Measurements from ENCODE around the gene CLMN. TPM values are rescaled to one million over a fixed set of nuclear protein-coding genes. Genes with fewer than 3 reads are reported as not detected.
"Not testable (repeated sequence)": the region's sequence is repeated elsewhere in the genome, so short reads cannot be mapped to it uniquely, and the experiment has no call there.

CLMN gene
- total RNA-seq, 1 donor from 2014 or later = 26.8 TPM

GRCh38 chr14:95204705-95205104, 115.0 kb downstream of the CLMN start:
- H3K36me3 ChIP-seq = peaks cover 7% of the 10 kb centered on the region
- H3K4me3 ChIP-seq = no peak overlapping the region
- DNase-seq (no peak), ATAC-seq (no peak)
- TF ChIP-seq, protein P1, sequence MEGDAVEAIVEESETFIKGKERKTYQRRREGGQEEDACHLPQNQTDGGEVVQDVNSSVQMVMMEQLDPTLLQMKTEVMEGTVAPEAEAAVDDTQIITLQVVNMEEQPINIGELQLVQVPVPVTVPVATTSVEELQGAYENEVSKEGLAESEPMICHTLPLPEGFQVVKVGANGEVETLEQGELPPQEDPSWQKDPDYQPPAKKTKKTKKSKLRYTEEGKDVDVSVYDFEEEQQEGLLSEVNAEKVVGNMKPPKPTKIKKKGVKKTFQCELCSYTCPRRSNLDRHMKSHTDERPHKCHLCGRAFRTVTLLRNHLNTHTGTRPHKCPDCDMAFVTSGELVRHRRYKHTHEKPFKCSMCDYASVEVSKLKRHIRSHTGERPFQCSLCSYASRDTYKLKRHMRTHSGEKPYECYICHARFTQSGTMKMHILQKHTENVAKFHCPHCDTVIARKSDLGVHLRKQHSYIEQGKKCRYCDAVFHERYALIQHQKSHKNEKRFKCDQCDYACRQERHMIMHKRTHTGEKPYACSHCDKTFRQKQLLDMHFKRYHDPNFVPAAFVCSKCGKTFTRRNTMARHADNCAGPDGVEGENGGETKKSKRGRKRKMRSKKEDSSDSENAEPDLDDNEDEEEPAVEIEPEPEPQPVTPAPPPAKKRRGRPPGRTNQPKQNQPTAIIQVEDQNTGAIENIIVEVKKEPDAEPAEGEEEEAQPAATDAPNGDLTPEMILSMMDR (IDR thresholded peaks at IDR 0.05) = no peak
- intact Hi-C loops (cut with DNase I) = no loop called here
- no peaks in the 10 kb centered on the region for H3K4me1 ChIP-seq
- no peak overlapping the region for H3K27ac ChIP-seq
- no peaks in the 10 kb centered on the region for H3K27me3 ChIP-seq (ENCODE audit: low read depth)
- H3K9me3 ChIP-seq = peaks cover 5% of the 10 kb centered on the region

DNA sequence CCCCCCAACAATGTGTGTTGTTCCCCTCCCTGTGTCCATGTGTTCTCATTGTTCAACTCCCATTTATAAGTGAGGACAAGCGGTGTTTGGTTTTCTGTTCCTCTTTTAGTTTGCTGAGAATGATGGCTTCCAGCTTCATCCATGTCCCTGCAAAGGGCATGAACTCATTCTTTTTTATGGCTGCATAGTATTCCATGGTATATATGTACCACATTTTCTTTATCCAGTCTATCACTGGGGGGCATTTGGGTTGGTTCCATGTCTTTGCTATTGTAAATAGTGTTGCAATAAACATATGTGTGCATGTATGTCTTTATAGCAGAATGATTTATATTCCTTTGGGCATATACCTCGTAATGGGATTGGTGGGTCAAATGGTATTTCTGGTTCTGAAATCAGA, 118.0 kb downstream of the CLMN start:
- H3K27me3 ChIP-seq (ENCODE audit: low read depth); H3K9me3 ChIP-seq; DNase-seq; H3K36me3 ChIP-seq; intact Hi-C loops (cut with DNase I); H3K27ac ChIP-seq; ATAC-seq; H3K4me3 ChIP-seq; H3K4me1 ChIP-seq: not testable (repeated sequence)

GRCh38 chr14:95200404-95200803, 119.3 kb downstream of the CLMN start:
- Histone ChIP-seq H3K36me3 (no peaks in the 10 kb centered on the region), H3K27me3 (ENCODE audit: low read depth) (no peaks in the 10 kb centered on the region), H3K4me3 (no peak overlapping the region), H3K4me1 (no peaks in the 10 kb centered on the region), H3K9me3 (peaks cover 4% of the 10 kb centered on the region), H3K27ac (no peak overlapping the region)
- ATAC-seq (peak; percentile 92 to 94), DNase-seq (peak; percentile 84)
- TF ChIP-seq, protein P1 (IDR thresholded peaks at IDR 0.05) = no peak
- intact Hi-C loops (cut with DNase I) = no loop called here

DNA sequence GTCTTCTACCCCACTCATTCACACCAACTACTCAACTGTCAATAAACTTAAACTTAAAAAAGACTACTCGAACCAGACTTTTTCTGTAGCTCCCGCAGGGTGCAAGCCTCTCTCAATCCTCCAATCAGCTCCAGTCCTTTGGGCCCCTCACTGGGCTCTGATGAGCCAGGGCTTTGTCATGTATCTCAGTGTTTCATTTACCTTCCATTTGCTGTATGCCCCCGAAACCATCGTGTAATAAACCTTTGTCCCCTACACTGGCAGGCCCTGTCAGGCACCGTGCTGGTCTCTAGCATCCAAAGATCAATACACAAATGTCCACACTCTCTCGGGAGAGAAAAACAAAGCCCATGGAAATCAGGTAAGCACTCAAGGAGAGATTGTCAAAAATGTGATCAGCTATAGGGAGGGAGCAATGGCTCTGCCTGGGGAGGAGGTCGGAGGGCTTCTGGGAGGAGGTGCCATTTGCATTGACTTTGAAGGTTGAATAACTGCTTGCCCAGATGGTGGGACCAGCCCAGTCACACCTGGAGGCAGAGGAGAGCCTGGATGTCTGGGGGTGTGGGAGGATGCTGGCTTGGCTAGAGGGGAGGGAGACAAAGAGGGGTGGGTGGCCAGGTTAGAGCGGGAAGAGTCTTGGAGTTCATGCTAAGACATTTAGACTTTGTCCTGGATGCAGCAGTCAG, 120.3 kb downstream of the CLMN start:
- no peaks in the 10 kb centered on the region for H3K27me3 ChIP-seq (ENCODE audit: low read depth)
- intact Hi-C loops (cut with DNase I) = no loop called here
- no peaks in the 10 kb centered on the region for H3K9me3 ChIP-seq
- H3K4me1 ChIP-seq = no peaks in the 10 kb centered on the region
- no peak for ATAC-seq
- TF ChIP-seq, protein P1 (IDR thresholded peaks at IDR 0.05) = no peak
- no peak overlapping the region for H3K4me3 ChIP-seq
- no peaks in the 10 kb centered on the region for H3K36me3 ChIP-seq
- no peak for DNase-seq
- no peak overlapping the region for H3K27ac ChIP-seq

GRCh38 chr14:95198320-95198719, 121.4 kb downstream of the CLMN start:
- intact Hi-C loops (cut with DNase I) = no loop called here
- ATAC-seq = no peak
- no peaks in the 10 kb centered on the region for H3K9me3 ChIP-seq
- TF ChIP-seq, protein P1 (IDR thresholded peaks at IDR 0.05) = no peak
- no peaks in the 10 kb centered on the region for H3K36me3 ChIP-seq
- no peak overlapping the region for H3K27ac ChIP-seq
- no peaks in the 10 kb centered on the region for H3K27me3 ChIP-seq (ENCODE audit: low read depth)
- H3K4me1 ChIP-seq = peaks cover 1% of the 10 kb centered on the region
- H3K4me3 ChIP-seq = no peak overlapping the region
- no peak for DNase-seq

GRCh38 chr14:95197551-95197950, 122.2 kb downstream of the CLMN start:
- Histone ChIP-seq H3K4me3 (no peak overlapping the region), H3K36me3 (no peaks in the 10 kb centered on the region), H3K9me3 (no peaks in the 10 kb centered on the region), H3K4me1 (peaks cover 8% of the 10 kb centered on the region), H3K27me3 (ENCODE audit: low read depth) (no peaks in the 10 kb centered on the region), H3K27ac (no peak overlapping the region)
- TF ChIP-seq, protein P1 (IDR thresholded peaks at IDR 0.05) = no peak
- peak; percentile 47 to 67 for ATAC-seq
- intact Hi-C loops (cut with DNase I) = no loop called here
- DNase-seq = no peak

All from lower lobe of right lung (tissue), 2 donors.